GM21526 (cell line): Measurements from ENCODE around the gene PITPNB.

ENCODE experiments used
- ATAC-seq: cut with Tn5 transposase; IDR thresholded peaks from one replicate; pipeline ENCODE4 v1.9.1; 2021; ENCODE audit warnings: moderate library complexity; ENCODE audit not compliant: unreplicated experiment, low FRiP score

Gene PITPNB

DNA sequence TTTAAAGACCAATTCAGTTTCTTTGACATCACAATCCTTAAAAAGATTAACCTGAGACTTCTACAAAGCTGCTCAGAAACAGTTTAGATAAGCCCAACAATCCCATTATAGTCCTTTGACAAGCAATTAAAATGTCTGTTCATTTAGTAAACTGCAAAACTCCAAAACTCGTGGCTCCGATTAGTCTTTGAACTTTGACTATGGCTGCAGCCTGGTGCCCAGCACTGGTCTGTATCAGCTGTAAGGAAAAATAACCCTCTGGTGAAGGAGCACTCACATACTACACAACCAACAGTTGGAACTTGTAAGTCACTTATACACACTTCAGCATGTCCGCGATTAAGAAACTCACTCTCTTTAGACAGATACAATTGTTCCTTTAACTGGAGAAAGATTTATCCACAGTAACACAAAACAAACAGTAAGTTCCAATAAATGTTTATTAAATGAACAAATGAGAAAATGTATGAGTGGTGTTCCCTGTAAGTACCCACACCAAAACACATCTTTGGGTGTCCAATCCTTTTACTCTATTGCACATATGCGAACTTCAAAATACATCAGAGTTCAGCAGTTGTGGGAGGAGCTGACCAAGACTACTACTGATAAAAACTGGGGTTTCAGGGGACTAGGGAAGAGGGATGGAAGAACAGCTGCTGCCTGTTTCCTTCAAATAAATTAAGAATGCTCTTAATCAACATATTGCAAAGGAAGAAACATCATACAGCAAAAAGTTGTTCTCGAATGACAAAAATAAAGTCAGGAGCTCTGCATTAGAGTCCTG, 36.4 kb downstream of the PITPNB start:
- ATAC-seq: no peak

DNA sequence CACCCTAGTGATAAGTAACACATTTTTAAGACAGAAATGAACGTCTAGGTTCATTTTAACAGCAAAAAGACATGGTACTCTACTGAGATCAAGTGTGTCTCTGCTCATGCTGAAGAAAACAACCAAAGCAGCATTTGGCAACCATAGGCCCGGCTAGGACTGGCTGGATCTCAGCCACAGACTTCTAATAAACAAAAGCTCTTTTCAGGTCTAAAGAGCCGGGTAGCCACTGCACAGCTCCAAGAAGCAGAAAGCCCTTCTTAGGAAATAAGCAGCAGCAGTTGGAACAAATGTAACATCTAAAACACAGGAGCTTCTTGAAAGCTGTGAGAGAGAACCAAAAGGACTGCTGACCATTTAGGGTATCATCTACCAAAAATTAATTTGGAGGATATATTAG, 37.6 kb downstream of the PITPNB start:
- no peak for ATAC-seq

DNA sequence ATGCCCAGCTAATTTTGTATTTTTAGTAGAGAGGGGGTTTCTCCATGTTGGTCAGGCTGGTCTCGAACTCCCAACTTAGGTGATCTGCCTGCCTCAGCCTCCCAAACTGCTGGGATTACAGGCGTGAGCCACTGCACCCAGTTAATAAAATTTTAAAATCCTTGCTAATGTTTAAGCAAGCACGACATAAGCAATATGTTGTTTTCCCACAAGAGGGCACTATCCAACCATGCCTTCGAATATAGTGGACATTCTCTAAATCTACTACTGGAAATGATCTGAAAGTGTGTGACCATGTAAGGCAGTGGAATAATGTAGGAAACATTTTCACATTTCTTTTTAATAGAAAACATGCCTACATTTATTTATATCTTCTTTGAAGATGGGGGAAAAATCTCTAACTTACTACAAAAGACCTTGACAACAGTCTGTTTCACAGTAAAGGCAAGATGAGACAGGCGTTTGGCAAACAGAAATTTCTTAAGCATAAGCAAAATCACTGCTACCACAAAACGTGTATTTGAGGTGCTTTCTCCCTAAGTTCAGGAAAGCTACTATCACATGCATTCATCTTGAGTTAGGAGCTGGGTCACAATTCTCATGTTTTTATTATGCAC, 38.2 kb downstream of the PITPNB start:
- no peak for ATAC-seq

DNA sequence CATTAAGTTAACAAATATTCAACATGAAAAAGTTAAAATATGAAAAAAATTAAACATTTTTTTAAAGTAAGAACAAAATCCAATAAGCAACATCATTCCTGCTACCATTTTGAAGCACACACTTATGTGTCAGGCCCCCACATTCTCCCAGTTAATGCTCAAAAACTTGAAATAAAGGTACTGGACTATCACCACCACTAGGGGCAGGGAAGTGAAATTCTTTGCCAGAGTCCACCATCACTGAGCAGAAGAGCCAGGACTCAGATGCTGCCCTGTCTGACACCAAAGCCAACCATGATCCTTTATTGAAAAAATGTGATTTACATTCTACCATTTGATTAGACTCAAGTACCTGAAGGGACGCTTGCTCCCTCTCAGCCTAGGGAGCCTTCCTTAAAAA, 39.1 kb downstream of the PITPNB start:
- no peak for ATAC-seq

DNA sequence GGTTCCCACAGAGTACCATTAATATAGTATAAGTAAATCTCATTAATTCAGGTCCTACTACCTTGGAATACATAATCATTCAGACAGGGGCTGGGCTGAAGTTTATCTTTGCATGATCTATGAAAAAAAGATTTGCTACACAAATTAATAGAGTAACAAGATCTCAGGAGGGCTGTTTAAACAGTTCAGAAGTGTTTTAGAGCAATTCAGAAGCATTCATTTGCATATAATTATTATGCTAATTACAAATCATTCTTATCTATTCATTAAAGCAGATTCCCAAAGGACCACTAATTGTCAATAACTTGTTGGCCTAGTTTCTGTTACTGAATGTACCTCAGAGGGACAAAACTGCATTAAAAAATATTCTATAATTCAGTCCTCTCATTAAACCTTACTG, 40.5 kb downstream of the PITPNB start:
- no peak for ATAC-seq

DNA sequence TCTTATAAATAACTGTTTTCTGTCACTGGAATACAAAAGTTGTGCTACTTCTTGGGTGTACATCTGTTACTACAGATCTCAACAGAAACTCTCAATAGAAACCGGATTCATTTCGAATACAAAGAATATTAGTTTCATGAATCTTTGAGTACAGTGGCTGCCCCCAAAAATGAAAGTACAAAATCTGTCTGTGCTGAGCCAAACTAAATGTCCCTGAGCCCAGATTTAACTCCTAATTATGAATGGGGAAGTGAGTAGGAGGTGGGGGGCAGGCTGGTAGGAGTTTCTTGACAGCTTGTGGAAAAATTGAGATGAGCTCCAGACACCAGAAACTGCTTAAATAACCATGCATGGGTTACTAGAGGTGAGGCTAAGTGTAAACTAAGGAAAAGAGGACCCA, 41.6 kb downstream of the PITPNB start:
- no peak for ATAC-seq

DNA sequence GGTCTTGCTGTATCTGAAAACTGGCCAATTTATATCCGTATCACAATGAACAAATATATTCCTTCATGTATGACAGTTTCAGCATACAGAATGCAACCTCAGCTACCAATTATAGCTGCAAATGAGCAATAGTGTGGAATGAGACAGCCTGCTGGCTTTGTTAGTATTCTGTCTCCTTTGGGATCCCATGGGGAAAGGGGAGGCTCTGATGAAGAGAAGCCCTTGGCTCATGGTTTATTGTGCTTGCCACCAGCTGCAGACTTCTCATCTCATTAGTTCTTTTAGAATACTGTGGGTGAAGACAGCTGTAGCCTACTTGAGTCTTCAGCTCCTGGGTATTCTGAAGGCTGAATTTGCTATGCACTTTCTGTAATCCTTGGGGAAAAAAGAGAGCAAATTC, 42.4 kb downstream of the PITPNB start:
- no peak for ATAC-seq

DNA sequence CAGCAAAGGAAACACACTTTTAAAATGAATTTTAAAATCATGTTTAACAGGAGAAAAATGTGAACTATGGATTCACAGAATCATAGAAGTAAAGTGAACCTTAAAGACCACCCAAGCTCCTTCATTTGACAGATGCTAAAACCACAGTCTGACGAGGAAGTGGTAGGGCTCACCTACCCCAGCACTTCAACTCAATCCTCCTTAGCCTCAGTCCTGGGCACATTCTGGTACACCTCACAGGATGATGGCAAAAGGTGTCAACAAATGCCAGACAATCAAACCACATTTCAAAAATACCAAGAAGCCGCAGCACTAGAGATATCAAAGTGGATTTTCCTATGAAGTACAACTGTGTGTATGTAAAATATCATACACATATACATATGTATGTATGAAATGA, 43.1 kb downstream of the PITPNB start:
- no peak for ATAC-seq

DNA sequence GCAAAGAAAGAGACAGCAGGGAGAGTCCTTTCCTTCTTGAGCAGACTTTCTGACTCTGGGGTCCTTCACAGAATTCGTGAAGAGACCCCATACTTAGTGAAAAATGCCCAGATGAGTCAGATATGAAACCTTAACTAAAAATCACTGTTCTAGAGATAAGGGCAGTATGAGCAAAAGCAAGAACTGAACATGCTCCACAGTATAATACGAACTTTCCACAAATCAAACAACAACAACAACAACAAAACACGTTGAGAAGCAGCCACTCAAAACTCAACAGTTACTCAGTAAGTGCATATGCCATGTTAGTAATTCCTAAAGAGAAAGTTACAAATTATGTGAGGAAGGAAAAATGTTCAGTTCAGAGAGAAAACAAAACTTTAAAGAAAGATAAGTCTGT, 44.3 kb downstream of the PITPNB start:
- ATAC-seq: no peak

DNA sequence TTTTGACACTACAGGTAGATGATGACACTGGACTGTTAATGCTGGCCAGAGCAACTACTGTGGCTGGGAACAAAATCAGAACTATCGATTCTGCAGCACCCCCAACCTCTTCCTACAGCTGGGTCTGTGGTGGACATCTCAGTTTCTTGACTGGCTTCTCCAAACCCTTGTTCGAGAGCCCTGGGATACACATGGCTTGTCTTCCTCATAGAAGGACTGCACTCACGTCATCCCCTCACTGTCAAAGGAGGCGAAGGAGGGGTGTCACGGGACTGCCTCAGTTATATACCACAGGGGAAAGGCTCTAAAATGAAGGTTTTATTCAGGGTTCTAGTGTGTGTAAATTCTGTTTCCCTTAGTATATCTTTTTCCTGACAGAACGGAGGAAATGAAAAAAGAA, 44.9 kb downstream of the PITPNB start:
- no peak for ATAC-seq

DNA sequence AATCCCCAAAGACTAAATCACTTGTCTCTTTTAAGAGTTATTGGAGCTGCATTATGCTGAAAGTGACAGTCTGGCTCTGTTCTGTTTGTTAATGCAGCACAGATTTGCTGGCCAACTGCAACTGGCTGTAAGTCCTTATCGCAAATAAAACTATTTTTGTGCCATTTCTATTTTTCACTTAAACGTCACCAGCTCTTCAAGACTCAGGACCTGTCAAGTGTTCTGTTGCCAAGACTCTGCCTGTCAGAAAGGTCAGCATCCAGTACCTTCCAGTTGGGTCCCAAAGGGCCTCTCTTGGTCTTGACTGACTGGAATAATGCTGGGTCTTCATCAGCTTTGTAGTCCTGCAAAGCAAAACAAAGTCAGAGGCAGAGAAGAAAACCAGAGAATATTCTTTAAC, 45.6 kb downstream of the PITPNB start:
- no peak for ATAC-seq

DNA sequence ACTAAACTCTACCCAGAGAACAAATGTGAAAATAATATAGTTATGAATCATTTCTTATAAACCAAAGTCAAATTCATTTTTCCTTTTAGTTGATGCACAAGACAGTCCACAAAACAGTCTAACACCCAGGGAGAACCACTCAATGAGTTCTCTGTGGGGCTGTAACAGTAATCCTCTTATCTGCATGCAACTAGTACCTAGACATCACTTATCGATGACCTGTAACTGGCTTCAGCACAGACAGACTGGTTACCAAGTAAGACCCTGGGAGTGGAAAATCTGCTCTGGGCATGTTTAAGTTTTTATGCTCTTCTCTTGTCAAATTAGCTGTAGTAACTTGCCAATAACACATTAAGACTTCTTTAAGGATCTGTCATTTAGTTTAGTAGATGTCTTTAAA, 46.6 kb downstream of the PITPNB start:
- ATAC-seq: no peak

DNA sequence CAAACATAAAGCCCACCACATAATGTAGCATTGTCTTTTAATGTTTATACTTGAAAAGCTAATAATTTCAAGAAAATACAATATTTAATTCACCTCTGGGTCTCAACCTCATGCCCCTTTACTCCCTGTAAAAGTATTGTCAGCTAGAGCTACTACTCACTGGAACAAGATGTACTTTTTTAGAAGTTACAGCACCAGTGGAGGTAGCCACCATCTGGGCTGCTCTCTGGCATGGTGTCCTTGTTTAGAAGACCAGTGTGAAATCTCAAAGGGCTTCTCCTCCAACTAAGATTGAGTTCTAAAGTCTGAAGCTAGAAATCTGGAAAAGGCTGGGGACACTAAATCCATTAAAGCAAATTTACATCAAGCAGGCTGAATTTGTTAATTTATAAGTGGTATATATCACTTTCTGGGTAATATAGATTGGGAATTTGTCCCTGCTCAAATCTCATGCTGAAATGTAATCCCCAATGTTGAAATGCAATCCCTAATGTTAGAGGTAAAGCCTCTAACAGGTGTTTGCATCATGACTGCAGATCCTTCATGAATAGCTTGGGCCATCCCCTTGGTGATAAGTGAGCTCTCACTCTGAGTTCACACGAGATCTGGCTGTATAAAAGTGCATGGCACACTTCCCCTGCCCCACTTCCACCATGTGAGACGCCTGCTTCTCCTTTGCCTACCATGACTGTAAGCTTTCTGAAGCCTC, 47.6 kb downstream of the PITPNB start:
- no peak for ATAC-seq

DNA sequence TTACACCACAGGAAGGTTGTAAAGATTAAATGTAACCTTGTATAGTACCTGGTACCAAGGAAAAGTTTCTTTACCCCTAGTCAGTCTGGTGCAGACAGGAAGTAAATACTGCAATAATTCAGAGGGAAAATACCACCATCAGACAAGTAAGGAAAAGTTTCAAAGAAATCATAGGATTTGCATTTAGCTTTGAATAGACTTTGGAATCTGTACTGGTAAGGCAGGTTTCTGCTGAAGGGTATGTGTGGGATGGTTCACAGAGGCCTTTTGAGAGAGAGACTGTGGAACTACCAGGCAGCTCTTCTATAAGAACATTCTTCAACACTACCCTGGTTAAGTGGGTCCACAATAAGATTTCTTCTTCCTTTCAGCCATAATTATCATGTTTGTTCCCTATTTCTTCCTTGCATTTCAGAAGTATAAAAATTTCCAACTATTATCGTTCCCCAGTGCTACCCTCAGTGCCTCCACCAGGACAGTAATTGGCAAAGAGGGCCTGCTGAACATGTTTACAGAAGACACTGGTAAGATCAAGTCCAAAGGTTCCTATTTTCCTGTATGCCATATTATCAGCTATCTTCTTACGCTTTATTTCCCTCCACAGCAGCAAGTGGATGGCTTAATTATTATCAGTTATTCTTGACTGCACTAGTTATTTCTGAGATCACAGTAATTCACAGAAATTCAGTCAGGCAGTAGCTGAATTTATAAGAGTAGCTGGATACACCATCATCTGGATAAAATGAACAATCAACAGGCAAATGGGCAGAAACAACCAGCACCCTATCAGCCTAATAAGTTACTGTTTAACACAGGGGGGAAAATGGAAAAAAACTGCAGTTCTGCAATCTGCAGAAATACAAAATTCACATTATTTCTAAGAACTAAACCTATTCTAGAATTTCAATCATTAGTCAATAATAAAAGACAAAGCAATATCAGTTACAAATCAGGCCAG, 48.5 kb downstream of the PITPNB start:
- ATAC-seq: no peak

DNA sequence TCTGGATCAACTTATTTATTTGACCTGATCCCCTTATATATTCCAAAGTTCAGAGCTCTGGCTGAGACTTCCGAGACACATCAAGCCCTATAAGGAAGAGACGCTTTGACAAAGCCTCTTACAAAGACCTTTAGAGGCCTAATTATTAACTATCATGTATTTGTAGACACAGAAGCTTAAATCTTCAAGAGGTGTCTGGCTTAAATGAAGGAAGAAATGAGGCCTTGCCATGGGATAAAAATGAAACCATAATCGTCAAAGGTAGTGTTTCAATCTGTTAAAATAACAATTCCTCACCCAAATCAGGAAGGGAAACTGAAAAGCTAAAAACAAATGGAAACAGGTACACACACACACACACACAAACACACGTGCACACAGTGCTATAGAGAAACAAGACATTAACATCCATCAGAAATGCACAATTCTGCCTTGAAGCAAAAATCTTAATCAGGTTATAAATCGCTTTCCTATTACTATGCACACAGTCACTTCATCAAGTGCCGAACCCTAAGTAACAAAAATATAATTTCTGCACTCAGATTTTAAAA, 50.2 kb downstream of the PITPNB start:
- no peak for ATAC-seq

DNA sequence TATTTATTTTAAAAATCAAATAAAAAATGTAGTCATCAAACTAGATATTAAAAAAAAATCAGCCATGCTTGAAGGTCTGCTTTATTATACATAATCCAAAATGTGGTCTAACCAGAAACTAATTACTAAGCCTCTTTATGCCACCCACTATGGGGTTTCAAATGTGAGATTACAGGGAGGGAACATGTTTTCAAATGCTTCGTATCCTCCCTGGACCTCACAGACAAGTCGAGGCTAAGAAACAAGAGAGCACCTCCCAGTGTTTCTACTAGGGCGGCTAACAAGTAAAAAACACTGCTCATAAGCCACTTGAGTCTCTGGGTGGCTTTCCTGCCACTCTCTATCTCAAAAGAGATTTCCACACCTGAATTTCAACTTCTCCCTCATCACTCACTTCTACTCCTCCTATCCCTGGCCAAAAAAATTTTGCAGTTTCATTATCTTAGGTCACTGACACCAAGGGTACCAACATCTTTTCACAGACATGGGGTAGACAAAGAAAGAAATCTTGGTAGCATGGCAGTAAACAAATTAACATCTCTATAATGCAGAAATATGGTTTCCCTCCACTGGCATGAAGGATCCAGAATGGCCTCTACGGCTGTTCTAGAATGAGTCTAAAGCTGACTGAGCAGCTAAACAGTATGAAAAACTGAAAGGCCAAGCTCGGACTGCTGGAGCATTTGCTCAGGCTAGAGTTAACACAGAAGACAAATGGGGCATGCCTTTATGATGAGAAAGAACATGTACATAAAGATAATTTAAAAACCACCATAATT, 50.9 kb downstream of the PITPNB start:
- no peak for ATAC-seq

DNA sequence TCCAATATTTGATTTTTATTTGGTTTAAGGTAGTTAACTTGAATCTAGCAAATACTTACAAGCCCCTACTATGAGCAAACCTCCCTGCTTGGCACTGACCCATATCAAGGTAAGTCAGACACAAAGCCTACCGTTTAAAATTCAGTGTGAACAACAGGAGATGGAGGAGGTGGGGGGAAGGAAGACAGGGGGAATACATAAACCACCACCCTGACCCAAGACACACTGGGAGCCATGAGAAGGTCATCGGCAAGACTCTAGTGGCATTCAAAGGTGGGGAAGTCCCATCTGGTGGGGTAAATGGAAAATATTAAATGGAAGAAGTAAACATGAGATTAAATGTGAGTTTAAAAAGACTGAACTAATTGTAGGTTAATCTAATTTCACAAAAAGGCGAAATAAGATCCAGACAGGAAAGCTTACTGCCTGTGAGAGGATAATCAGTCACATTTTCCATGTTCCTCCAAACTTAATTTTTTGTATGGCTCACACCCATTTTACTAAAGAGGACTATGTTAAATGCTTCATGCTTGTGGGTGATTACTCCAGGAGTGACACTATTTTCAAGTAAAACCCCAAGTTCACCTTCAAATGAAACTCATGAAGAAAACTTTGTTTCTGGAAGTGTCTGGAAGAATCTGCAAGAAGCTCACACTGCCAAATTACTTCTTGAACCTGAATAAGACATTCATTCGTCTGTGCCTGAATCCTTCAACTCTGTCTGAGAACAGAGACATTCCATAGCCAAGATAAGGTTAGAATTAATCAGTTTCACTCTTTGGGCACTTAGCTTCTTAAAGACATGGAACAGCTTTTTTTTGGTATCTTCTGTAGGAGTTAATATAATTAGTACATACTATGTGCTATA, 51.7 kb downstream of the PITPNB start:
- ATAC-seq: no peak

DNA sequence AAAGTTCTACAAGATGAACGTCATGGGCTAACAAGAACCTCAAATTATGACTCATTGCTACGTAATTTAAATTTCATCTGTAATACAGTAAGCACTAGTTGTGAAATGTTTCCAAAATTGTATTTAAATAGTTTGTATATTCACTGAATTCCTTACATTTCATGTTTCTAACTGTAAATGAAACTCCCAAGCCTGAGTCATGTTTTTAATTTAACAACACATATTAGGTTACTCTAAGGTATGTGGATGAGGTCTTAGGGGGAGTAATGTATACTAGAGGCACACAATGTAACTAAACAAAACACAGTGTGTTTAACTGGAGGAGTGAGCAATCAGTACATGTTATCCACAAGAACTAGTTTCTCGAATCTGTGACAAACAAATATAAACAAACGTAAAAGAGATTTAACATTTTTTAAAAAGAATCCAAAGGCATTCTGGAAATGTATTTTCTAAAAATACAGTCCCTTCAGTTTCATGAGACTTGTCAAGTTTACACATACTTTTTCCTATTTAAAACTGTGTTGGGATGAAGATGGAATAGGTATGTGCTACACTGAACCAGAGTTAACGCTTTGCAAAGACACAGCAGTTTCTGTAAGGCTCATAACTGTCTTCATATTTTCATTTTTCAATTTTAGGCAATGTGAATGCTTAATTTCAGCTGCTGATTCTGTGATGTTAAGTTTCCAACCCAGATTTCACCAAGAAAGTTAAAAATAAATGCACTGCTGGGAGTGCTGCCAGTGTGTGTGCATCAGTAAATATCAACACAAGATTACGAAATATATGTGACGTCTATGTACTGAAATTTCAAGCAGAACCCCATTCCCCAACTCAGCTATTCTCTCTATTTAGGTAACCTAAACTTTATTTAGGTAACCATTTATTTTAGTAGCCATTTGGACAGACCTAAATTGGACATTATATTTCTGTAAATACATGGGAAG, 52.6 kb downstream of the PITPNB start:
- no peak for ATAC-seq
